SK-N-MC (cell line): ENCODE data around the gene ZNF787.
A peak's percentile ranks its signal among the peaks of the same experiment; 100 is the strongest.

Experiments used
- DNase-seq: peaks from one replicate; pipeline ENCODE4 v3.0.0-alpha.2; 2011; ENCODE audit warnings: low read depth, low spot score
- H3K27ac ChIP-seq: fragments of 200-600 bp; sonication (generic); 2 replicates; pipeline ENCODE4 v1.5.1; 2016; ENCODE audit warnings: mixed run types
- H3K36me3 ChIP-seq: fragments of 200-600 bp; sonication (generic); 2 replicates; pipeline ENCODE4 v1.6.1; 2017; ENCODE audit warnings: antibody characterized with exemption, low read length, mixed read lengths; ENCODE audit not compliant: insufficient read depth
- H3K4me3 ChIP-seq: fragments of 200-600 bp; sonication (generic); 2 replicates; pipeline ENCODE4 v1.5.1; 2016
- H3K9ac ChIP-seq: fragments of 200-600 bp; sonication (generic); 2 replicates; pipeline ENCODE4 v1.8.0; 2017; ENCODE audit warnings: mixed run types, mixed read lengths; ENCODE audit not compliant: insufficient read length
- H3K9me3 ChIP-seq: fragments of 200-600 bp; sonication (generic); 2 replicates; pipeline ENCODE4 v1.6.1; 2017; ENCODE audit warnings: low read depth, mild to moderate bottlenecking, antibody characterized with exemption, low read length, moderate library complexity, mixed read lengths
- EZH2 ChIP-seq: fragments of 200-600 bp; sonication (generic); IDR thresholded peaks from one replicate; pipeline ENCODE4 v1.6.1; 2017; ENCODE audit warnings: antibody characterized with exemption
- FOXP2 ChIP-seq: optimal IDR thresholded peaks from 2 replicates; pipeline ENCODE3; 2011; ENCODE audit warnings: mild to moderate bottlenecking, moderate library complexity; ENCODE audit not compliant: insufficient read depth; ENCODE audit errors: extremely low read length, control extremely low read depth
- POLR2AphosphoS5 ChIP-seq: IDR thresholded peaks from 2 replicates; pipeline ENCODE4 v1.6.1; 2012; ENCODE audit warnings: mild to moderate bottlenecking, low read depth, low read length, borderline replicate concordance

The ZNF787 gene

GRCh38 chr19:56085571-56086275 lies 35.4 kb downstream of the ZNF787 start:
- TF ChIP-seq POLR2AphosphoS5: no peak
- TF ChIP-seq EZH2: no peak
- TF ChIP-seq FOXP2: no peak
- Histone ChIP-seq H3K9ac (no peak overlapping the region), H3K27ac (no peak overlapping the region), H3K36me3 (no peaks in the 10 kb centered on the region), H3K4me3 (no peak overlapping the region), H3K9me3 (no peaks in the 10 kb centered on the region)
- no peak for DNase-seq

- no peaks in the 10 kb centered on the region for H3K36me3 ChIP-seq
- H3K9ac ChIP-seq: no peak overlapping the region
- H3K9me3 ChIP-seq: no peaks in the 10 kb centered on the region
- TF ChIP-seq EZH2 (no peak), POLR2AphosphoS5 (no peak), FOXP2 (no peak)
- DNase-seq: no peak
- H3K4me3 ChIP-seq: no peak overlapping the region
- H3K27ac ChIP-seq: no peak overlapping the region
Observed at GRCh38 chr19:56084835-56085536, 36.1 kb downstream of the ZNF787 start.

GRCh38 chr19:56083668-56084067 lies 37.4 kb downstream of the ZNF787 start:
- Histone ChIP-seq H3K4me3 (no peak overlapping the region), H3K36me3 (no peaks in the 10 kb centered on the region), H3K27ac (no peak overlapping the region), H3K9me3 (no peaks in the 10 kb centered on the region), H3K9ac (no peak overlapping the region)
- DNase-seq: no peak
- TF ChIP-seq POLR2AphosphoS5 (no peak), FOXP2 (no peak), EZH2 (no peak)

- H3K27ac ChIP-seq: no peak overlapping the region
- no peak overlapping the region for H3K9ac ChIP-seq
- DNase-seq: no peak
- no peaks in the 10 kb centered on the region for H3K36me3 ChIP-seq
- 0 out of 2 replicates have a peak overlapping the region, but pooled peaks have one; percentile 26 for H3K4me3 ChIP-seq
- H3K9me3 ChIP-seq: no peaks in the 10 kb centered on the region
- TF ChIP-seq POLR2AphosphoS5: no peak
Observed at GRCh38 chr19:56080669-56081401, 40.3 kb downstream of the ZNF787 start.

- no peak for TF ChIP-seq FOXP2
- TF ChIP-seq EZH2: no peak
- no peak for TF ChIP-seq POLR2AphosphoS5
- DNase-seq: no peak
- Histone ChIP-seq H3K36me3 (no peaks in the 10 kb centered on the region), H3K9me3 (no peaks in the 10 kb centered on the region), H3K9ac (no peak overlapping the region), H3K4me3 (no peak overlapping the region), H3K27ac (no peak overlapping the region)
Observed at GRCh38 chr19:56079609-56080008, 41.5 kb downstream of the ZNF787 start.

GRCh38 chr19:56076498-56076897 lies 44.6 kb downstream of the ZNF787 start:
- H3K9me3 ChIP-seq: no peaks in the 10 kb centered on the region

GRCh38 chr19:56071151-56071550 lies 49.9 kb downstream of the ZNF787 start:
- DNase-seq: no peak
- no peak for TF ChIP-seq FOXP2
- TF ChIP-seq POLR2AphosphoS5: no peak
- no peak for TF ChIP-seq EZH2
- no peak overlapping the region for H3K27ac ChIP-seq
- no peak overlapping the region for H3K4me3 ChIP-seq
- no peaks in the 10 kb centered on the region for H3K9me3 ChIP-seq
- no peak overlapping the region for H3K9ac ChIP-seq
- H3K36me3 ChIP-seq: no peaks in the 10 kb centered on the region

More at GRCh38 chr19:56076498-56076897, 44.6 kb downstream of the ZNF787 start:
- TF ChIP-seq POLR2AphosphoS5: no peak
- TF ChIP-seq FOXP2: no peak
- TF ChIP-seq EZH2: no peak
- DNase-seq: no peak
- H3K27ac ChIP-seq: no peak overlapping the region
- no peak overlapping the region for H3K4me3 ChIP-seq
- H3K9ac ChIP-seq: no peak overlapping the region
- no peaks in the 10 kb centered on the region for H3K36me3 ChIP-seq

- Histone ChIP-seq H3K9me3 (no peaks in the 10 kb centered on the region), H3K27ac (no peak overlapping the region), H3K9ac (no peak overlapping the region), H3K36me3 (no peaks in the 10 kb centered on the region), H3K4me3 (no peak overlapping the region)
- TF ChIP-seq FOXP2 (no peak), EZH2 (no peak), POLR2AphosphoS5 (no peak)
- DNase-seq: no peak
Observed at GRCh38 chr19:56069642-56070041, 51.5 kb downstream of the ZNF787 start.

- H3K36me3 ChIP-seq: no peaks in the 10 kb centered on the region
- no peaks in the 10 kb centered on the region for H3K9me3 ChIP-seq
- TF ChIP-seq FOXP2: no peak
- TF ChIP-seq POLR2AphosphoS5: no peak
- TF ChIP-seq EZH2: no peak
- H3K9ac ChIP-seq: no peak overlapping the region
- no peak overlapping the region for H3K4me3 ChIP-seq
- H3K27ac ChIP-seq: no peak overlapping the region
- DNase-seq: no peak
Observed at GRCh38 chr19:56066152-56067023, 54.7 kb downstream of the ZNF787 start.
